ENCODE data around the gene COLGALT1. TPM values are rescaled to one million over a fixed set of nuclear protein-coding genes. Genes with fewer than 3 reads are reported as not detected.

COLGALT1 gene
- total RNA-seq, 4 donors from 2014 or later: 70.0 to 141 (median 115) TPM

GRCh38 chr19:17627921-17628320 lies 72.5 kb downstream of the COLGALT1 start:
- no peak for TF ChIP-seq CTCF (IDR thresholded peaks at IDR 0.05)
- ATAC-seq (ENCODE audit: low FRiP score) (no peak), DNase-seq (ENCODE audit: low spot score) (no peak)

- DNase-seq (ENCODE audit: low spot score) (no peak), ATAC-seq (ENCODE audit: low FRiP score) (no peak)
- no peak for TF ChIP-seq CTCF (IDR thresholded peaks at IDR 0.05)
Observed at GRCh38 chr19:17629760-17630159, 74.3 kb downstream of the COLGALT1 start.

- no peak for TF ChIP-seq CTCF (IDR thresholded peaks at IDR 0.05)
- ATAC-seq (ENCODE audit: low FRiP score) (no peak), DNase-seq (ENCODE audit: low spot score) (no peak)
Observed at GRCh38 chr19:17632577-17632976, 77.1 kb downstream of the COLGALT1 start.

Other genes starting within 250 kb of the COLGALT1 start
- 100 to 1,000 TPM in 3 of 4 donors, 10 to 100 TPM in 1; 87.9 to 134 (median 119) TPM for gene MRPL34, start 249.8 kb upstream of the COLGALT1 start, total RNA-seq
- 10 to 100 TPM in 3 of 4 donors, 1 to 10 TPM in 1; 4.6 to 44.4 (median 23.8) TPM for gene DDA1, start 246.1 kb upstream of the COLGALT1 start, total RNA-seq
- 1 to 10 TPM; 5.5 to 6.1 (median 5.8) TPM for gene ANO8, start 220.8 kb upstream of the COLGALT1 start, total RNA-seq
- 10 to 100 TPM in 2 of 4 donors, 1 to 10 TPM in 2; 7.2 to 36.4 (median 12.0) TPM for gene GTPBP3, start 218.1 kb upstream of the COLGALT1 start, total RNA-seq
- 100 to 1,000 TPM in 2 of 4 donors, 10 to 100 TPM in 2; 39.7 to 139 (median 114) TPM for gene PLVAP, start 178.3 kb upstream of the COLGALT1 start, total RNA-seq
- gene CCDC194, start 161.5 kb upstream of the COLGALT1 start, total RNA-seq: 1 to 10 TPM in 1 of 4 donors, under 1 TPM in 1, not detected in 2; 0.93 to 1.7 TPM
- gene BST2, start 150.0 kb upstream of the COLGALT1 start, total RNA-seq: 100 to 1,000 TPM; 126 to 368 (median 146) TPM
- 10 to 100 TPM; 34.1 to 65.0 (median 45.9) TPM for gene MVB12A, start 135.6 kb upstream of the COLGALT1 start, total RNA-seq
- gene TMEM221, start 107.0 kb upstream of the COLGALT1 start, total RNA-seq: 1 to 10 TPM in 1 of 4 donors, under 1 TPM in 2, not detected in 1; 0.38 to 1.9 (median 0.46) TPM
- not detected for gene NXNL1, start 94.7 kb upstream of the COLGALT1 start, total RNA-seq
- gene SLC27A1, start 85.1 kb upstream of the COLGALT1 start, total RNA-seq: 10 to 100 TPM; 26.6 to 52.8 (median 40.4) TPM
- gene PGLS, start 44.0 kb upstream of the COLGALT1 start, total RNA-seq: 10 to 100 TPM; 57.8 to 92.5 (median 69.0) TPM
- under 1 TPM; 0.09 to 0.24 (median 0.14) TPM for gene UNC13A, start 132.7 kb downstream of the COLGALT1 start, total RNA-seq
- gene MAP1S, start 163.8 kb downstream of the COLGALT1 start, total RNA-seq: 10 to 100 TPM; 19.4 to 35.9 (median 23.8) TPM
- 1 to 10 TPM; 3.1 to 7.4 (median 4.9) TPM for gene FCHO1, start 195.8 kb downstream of the COLGALT1 start, total RNA-seq
- under 1 TPM in 2 of 4 donors, not detected in 2; 0.19 to 0.32 TPM for gene B3GNT3, start 239.5 kb downstream of the COLGALT1 start, total RNA-seq

All from omental fat pad (tissue), 4 donors.